GM21423 (cell line): ENCODE data around the gene WNT10A.

Experiments
- ATAC-seq: cut with Tn5 transposase; IDR thresholded peaks from one replicate; pipeline ENCODE4 v1.9.1; 2021; ENCODE audit warnings: mild to moderate bottlenecking, moderate library complexity; ENCODE audit not compliant: unreplicated experiment

The WNT10A gene

DNA sequence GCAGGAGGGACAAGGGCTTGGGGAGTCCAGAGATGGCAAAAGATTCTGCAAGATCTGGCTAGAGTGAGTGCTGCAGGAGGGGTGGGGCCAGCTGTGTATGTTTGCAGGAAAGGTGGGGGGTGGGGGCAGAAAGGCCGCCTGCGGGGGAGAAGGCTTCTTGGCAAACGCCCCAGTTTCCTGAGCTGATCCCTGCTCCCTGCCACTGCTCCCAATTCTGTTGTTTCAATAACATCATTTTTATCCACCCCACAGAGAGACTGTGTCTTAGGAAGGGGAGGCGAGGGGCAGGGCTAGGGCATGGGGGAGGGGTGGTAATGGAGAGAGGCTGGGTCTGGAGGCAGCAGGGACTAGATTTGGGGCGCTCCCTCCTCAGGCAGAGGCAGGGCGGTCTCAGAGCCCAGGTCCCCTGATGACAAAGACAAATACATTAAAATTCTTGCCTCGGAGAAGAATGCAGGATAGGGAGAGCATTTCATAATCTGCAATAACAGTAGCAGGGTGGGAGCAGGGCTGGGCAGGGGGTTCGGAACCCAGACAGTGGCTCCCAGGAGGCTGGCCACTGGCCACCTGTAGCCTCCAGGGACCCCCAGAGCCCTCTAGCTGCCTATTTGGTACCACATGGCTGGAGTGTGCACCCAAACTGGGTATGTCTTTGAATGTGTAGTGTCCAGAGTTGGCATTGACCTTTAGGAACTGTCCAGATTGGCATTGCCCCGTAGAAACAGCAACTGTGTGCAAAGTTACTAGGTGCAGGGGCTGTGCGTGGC lies 23.1 kb upstream of the WNT10A start:
- ATAC-seq = no peak

DNA sequence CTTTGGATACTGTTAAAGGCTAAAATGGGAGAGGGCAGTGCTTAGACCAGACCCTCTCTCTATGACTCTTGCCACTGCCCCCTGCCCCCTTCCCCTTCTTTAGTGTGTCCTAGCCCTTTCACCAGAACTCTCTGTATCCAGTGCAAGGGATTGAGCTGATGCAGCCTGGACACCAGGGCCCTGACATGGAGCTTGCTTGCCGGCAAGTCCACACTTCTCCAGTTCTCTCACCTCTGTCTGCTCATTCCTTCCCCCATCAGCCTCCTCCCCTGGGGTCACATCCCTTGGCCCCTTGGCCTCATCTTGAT lies 22.6 kb upstream of the WNT10A start:
- no peak for ATAC-seq

DNA sequence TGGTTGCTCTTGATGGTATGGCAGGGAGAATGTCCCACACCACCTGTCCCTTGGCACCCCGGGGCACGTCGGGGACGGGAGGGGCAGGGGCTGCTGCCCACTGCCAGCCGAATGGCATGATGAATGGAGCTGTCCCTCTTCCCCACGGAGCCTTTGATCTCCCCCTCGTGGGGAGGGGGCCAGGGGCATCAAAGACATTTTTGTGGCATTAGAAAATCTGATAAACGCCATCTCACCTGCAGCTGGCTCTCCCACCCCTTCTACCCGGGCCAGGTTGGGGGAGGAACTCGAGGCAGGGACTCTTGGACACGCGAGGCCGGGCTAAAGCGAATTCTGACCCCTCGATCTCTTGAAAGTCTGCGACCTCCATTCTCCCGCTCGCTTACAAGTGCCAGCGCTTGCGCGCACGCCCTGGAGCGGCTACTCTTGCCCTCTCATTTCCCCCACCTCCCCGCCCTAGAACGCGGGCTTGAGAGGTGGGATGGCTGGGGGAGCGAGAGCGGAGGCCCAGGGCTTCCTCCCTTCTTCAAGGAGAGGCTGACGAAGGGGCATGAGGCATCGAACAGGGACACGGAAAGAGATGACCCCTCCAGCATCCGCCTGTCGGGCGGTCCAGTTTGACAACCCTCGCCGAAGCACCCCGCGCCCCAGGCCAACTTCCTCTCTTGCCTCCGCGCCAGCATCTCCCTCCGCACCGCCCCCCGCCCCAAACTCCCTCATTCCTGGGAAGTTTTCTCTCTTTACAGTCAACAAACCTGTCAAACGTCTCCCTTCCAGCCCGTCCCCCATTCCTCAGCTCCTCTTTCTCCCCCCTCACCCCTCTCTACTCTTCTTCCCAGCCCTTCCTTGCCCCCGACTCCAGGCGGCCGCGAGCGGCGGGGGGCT lies 21.7 kb upstream of the WNT10A start:
- no peak for ATAC-seq

DNA sequence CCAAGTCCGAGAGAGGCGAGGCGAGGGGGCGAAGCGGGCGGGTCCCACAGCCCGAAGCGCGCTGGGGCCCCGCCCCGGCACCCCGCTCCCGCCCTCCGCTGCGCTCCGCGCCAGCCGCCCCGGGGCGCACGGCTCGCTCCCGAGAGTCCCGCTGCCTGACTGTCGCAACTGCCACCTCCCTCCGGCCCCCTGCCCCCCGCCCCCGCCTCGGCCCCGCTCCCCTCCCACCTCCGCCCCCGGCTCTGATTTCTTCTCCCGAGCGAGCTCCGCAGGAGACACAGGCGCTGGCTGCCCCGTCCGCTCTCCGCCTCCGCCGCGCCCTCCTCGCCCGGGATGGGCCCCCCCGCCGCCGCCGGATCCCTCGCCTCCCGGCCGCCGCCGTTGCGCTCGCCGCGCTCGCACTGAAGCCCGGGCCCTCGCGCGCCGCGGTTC lies 21.1 kb upstream of the WNT10A start, which contains the start of gene WNT6:
WNT6 (plus strand) TSS at position 250 of the 432 bp plus-strand sequence. CDS start 233 bp downstream, outside the sequence.
- no peak for ATAC-seq

DNA sequence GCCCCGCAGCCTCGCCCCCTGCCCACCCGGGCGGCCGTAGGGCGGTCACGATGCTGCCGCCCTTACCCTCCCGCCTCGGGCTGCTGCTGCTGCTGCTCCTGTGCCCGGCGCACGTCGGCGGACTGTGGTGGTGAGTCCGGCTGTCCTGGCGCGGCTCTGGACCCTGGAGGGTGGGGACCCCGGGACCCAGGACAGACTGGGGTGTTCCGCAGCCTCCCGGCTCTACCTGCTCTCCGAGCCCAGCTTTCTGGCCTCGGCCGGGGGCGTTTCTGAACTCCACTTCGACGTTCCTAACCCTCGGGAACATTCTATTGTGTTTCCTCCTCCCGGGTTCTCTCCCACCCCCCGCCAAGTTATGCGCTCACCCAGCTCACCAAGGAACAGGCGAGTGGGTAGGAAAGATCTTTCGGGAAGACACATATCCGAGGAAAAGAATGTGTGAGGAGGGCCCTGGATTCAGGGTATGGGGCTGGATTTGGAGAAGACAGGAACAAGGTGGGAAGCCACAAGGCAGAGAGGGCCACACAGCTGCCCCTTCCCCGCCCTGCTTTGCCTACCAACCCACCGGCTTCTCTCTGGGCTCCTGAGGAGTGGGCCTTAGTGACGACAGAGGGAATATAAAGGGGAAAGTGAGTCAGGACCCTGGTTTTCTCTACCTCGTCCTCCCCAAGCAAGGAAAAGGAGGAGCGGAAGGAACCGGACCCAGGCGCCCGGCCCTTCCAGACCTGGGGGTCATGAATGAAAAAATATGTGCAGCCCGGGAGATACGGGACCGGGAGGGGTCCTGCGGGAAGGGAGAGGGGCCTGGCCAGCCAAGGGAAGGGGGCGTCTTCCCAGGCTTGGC lies 20.4 kb upstream of the WNT10A start:
- ATAC-seq = no peak

DNA sequence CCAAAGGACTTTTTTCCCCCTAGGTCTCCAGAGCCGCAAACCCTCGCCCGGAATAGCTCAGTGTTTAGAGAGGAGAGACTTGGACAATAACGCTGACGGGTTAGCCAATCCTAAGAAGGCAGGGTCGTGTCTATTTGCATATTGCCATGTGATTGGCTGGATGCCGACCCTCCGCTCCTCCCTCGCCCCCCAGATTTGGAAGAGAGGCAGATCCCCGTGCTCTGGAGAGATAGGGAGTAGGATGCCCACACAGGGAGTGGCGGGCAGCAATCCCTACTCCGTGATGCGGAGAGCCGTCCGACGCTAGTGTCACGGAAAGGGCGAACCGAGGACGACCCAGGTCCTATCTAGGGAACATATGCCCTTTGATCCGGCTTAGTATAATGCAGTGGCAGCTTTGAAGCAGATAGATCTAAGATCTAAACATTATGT lies 19.7 kb upstream of the WNT10A start:
- ATAC-seq = no peak

DNA sequence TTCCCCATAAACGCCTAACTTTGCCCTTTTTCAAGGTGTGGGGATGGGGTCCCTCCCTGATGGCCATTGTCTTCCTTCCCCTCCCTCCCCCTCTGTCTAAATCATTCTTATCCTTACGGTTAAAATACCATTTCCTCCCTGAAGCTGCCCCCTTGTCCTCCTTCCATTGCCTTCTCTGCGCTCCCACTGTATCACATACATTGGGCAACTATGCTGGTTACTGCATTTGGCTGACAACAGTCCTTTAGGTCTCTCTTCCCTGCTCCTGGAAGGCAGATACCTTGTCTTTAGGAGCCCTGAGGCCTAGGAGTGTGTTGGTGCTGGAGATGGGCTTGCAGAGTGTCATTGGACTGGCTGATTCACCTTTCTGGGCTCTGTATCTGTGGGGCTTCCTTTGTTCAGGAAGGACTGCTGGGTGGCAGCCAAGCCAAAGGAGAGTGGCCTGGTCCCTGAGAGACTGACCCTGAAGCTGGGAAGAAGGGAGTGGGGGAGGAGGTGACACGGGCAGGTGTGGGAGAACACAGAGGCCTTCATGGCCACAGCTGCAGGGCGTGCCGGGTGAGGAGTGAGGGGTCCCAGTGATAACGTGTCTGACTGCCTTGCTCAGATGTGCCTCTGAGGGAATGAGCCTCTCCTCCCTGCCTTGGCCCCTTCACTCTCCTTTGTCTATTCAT lies 18.9 kb upstream of the WNT10A start:
- no peak for ATAC-seq

DNA sequence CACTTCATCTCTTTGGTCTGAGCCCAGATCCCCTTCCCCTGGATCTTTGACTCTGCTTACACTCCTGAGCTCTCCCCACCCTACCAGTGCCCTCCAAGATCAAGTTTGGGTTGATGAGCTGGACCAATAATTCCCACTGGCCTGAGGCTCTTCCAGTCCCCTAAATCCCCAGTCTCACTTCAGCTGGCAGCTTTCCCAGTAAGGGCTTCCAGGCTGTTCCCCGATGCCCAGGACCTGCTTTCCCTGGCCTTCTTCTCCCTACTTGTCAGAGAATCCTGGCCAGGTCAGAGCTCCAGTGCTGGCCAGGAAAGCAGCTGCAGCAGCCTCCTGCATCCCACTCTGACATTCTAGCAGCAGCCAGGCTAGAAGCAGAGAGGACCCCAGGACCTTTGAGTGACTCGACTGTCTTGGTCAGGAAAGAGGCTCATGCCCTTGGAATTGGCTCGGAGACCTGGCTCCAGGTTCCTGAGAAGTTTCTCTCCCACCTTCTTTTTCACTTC lies 17.6 kb upstream of the WNT10A start:
- no peak for ATAC-seq

DNA sequence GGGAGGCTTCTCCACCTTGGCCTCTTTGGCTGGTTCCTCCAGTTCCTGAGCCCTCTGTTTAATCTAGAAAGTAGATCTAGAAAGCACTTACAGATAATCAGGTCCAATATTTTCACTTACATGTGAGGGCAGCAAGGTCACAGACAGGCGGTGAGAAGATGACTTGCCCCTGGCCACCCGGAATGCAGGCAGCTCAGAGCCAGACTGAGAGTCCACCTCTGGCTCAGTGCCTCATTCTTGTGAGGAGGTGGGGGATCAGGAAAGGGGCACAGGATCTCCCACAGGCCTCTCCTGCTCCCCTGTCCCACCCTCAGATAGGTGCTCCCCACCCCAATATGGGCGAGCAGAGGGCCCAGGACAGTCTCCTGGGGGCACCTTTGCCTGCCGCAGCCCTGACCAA lies 15.3 kb upstream of the WNT10A start:
- no peak for ATAC-seq

DNA sequence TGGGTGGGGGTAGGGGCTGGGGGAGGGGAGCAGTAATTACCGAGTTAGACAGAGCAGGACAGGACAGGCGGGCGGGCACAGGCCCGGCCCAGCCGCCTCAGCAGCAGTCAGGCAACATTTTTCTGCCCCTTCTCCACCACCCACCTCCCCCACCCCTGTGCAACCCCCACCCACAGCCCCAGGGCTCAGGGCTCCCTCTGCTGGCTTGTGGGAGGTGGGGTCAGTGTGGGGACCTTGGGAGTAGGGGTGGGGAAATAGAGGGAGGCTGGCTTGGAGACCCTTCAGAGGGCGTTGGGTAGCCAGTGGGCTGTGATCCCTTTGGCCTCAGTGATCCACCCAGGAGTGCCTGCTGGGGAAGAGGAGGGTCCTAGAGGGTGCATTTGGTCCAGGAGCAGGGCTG lies 14.7 kb upstream of the WNT10A start:
- ATAC-seq = no peak

DNA sequence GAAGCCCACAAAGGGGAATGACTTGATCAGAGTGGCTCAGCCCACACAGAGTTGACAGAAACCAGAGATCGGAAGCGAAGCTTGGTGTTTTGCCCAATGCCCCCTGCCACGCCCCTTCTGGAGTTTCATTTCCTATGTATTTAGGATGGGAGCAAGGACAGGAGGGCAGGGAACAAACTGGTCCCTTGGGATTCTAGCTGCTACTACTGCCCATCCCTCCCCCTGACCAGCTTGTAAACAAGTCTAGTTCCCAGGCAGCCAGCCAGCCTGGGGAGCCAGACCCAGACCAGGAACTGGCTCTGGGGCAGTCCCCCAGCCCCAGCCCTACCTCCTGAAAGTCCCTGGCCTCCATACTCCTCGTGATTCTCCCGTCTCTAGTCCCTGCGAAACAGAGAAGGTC lies 12.8 kb upstream of the WNT10A start:
- ATAC-seq = no peak

DNA sequence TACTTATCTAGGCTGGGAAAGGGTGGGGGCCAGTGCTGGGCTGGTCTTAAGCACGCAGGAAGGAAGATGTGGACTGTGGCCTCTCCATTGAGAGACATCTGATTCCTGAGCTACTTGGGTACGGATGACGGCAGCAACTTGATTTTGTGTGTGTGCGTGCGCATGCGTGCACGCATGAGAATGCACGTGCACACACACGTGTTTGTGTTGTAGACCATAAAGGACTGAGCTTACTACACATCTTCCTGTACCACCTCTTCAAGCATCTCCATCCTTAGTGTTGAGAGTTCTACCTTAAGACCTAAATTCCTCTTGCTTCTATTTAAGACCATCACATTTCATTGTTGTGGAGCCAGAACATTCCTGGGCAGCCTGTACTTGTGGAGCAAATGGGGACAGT lies 11.6 kb upstream of the WNT10A start:
- ATAC-seq = no peak

DNA sequence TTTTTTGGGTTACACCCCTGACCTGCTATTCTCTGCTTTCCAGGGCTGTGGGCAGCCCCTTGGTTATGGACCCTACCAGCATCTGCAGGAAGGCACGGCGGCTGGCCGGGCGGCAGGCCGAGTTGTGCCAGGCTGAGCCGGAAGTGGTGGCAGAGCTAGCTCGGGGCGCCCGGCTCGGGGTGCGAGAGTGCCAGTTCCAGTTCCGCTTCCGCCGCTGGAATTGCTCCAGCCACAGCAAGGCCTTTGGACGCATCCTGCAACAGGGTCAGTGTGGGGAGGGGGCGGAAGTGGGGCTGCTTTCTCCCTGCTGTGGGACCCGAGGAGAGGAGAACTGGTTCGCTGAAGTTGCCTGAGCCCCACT lies 9.7 kb upstream of the WNT10A start:
- no peak for ATAC-seq

DNA sequence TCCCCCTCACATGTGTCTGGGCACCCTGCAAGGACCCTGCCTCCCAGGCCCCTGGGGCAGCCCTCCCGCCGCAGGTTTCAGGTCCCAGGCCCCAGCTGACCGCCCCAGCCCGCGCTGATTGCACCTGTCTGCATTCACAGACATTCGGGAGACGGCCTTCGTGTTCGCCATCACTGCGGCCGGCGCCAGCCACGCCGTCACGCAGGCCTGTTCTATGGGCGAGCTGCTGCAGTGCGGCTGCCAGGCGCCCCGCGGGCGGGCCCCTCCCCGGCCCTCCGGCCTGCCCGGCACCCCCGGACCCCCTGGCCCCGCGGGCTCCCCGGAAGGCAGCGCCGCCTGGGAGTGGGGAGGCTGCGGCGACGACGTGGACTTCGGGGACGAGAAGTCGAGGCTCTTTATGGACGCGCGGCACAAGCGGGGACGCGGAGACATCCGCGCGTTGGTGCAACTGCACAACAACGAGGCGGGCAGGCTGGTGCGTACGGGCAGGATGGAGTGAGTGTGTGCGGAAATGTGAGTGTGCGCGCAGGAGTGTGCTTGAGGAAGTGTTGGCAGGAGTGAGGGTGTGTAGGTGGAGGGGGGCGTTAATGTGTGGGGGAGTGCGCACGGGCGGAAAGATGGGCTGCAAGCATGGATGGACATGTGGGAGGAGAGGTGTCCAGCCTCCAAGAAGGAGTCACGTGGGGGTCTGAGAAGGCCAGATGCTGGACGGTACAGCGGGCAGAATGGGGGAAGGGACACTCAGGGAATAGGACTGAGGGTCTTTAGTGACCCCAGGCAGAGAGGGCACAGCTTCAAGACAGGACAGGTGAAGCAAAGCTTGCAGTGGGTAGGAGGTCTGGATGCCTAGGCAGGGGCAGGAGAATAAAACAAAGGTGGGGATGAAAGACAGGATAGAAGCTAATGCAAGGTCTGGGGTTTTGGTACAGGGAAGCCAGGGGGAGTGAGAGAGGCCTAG lies 9.0 kb upstream of the WNT10A start:
- no peak for ATAC-seq

DNA sequence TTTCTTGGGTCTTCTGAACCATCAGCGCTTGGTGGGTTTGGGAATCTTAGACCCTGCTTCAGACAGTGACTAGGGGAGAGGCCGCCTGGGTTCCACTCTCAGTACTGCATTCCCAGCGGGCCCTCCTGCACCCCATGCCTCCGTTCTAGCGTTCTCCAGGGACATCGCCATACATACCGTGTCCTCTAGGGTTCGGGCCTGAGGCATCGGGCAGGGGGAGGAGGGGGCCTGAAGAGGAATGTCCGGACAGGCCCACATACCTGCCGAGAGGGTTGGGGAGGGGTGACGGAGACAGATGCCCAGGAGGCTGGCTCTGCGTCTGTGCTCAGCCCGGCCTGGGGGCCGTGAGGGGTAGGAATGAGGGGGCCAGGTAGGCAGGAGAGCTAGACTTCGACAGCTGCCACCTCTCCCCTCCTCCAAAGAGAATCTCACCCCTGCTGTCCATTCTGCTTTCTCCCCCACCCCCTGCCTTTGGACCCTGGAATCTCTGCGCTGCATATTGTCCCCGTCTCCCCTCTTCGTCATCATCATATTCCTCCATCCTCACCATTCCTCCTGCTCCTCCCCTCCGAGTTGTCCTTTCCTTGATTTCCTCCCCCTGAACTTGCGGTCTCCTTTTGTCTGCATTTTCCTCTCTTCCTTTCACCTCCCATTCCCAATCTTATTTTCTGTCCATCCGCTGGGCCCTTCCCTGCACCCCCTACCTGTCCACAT lies 7.8 kb upstream of the WNT10A start:
- ATAC-seq = no peak

DNA sequence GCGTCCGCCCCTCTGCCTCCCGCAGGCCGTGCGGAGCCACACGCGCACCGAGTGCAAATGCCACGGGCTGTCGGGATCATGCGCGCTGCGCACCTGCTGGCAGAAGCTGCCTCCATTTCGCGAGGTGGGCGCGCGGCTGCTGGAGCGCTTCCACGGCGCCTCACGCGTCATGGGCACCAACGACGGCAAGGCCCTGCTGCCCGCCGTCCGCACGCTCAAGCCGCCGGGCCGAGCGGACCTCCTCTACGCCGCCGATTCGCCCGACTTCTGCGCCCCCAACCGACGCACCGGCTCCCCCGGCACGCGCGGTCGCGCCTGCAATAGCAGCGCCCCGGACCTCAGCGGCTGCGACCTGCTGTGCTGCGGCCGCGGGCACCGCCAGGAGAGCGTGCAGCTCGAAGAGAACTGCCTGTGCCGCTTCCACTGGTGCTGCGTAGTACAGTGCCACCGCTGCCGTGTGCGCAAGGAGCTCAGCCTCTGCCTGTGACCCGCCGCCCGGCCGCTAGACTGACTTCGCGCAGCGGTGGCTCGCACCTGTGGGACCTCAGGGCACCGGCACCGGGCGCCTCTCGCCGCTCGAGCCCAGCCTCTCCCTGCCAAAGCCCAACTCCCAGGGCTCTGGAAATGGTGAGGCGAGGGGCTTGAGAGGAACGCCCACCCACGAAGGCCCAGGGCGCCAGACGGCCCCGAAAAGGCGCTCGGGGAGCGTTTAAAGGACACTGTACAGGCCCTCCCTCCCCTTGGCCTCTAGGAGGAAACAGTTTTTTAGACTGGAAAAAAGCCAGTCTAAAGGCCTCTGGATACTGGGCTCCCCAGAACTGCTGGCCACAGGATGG lies 7.1 kb upstream of the WNT10A start:
- no peak for ATAC-seq

DNA sequence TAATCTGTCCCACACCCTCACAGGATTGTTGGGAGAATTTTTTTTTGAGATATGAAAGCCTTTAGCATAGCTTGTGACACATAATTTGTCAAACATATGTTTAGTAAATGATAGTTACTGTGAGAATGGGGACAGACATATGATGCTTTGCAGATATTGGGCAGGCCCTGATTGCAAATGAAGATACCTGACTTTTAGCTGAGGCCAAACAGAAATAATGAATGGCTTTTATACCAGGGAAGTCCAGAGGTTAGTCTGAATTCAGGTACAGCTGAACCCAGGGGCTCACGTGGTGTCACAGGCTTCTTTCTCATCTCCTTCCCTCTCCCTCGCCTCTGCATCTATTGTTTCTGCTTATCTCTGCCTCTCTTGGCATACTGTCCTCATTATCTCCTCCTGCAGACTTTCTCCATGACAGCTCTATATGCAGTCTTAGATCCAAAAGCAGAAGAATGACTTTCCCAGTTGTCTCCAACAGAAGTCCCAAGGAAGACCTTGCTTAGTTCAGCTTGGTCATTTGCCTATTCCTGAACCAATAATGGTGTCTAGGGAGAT lies 4.9 kb upstream of the WNT10A start:
- ATAC-seq = no peak
